ENCODE measurements around the gene CELA2B. TPM values are rescaled to one million over a fixed set of nuclear protein-coding genes. Genes with fewer than 3 reads are reported as not detected.
"Not testable (repeated sequence)": the region's sequence is repeated elsewhere in the genome, so short reads cannot be mapped to it uniquely, and the experiment has no call there.

CELA2B gene
- total and polyA plus RNA-seq, 9 of the 15 experiments (the other 6 are each of a cell fraction or from before 2014, with no cell fraction given) = 0.25 to 2.1 (median 0.38) TPM; not detected in 5

DNA sequence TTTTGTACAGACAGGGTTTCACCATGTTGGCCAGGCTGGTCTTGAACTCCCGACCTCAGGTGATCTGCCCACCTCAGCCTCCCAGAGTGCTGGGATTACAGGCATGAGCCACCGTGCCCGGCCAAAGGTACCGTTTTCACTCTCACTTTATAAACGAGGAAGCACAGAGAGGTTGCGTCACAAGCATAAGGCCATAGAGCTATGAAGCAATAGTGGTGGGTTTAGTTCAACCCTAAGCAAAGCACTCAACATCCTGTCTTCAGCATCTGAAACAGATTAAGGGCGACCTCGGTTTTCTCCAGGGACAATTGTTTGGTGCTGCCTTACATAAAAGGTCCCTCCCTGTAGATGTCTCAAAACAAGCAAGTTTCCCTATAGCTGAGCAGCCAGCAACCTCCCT is 41.2 kb upstream of the CELA2B start:
- TF ChIP-seq CEBPG (CRISPR knock-in tag; IDR thresholded peaks at IDR 0.05) = peak; percentile 47; the same call in 1 of the 2 replicates
- TF ChIP-seq CEBPG (tag; conservative IDR thresholded peaks at IDR 0.05 in 1 of 2, IDR thresholded peaks at IDR 0.05 in 1 of 2) = peak; percentile 54 to 81; a peak in 3 of 4 replicates
- peak; percentile 95 for TF ChIP-seq CEBPB (tag; IDR thresholded peaks at IDR 0.05)
- H3K9ac ChIP-seq (ENCODE audit: insufficient read depth in 1 of 2, low read depth in 2 of 2, low read length in 2 of 2); H3K4me2 ChIP-seq (ENCODE audit: insufficient read depth, low read length); H3K9me3 ChIP-seq (replicated peaks; ENCODE audit: control insufficient read depth, insufficient read depth, low read depth, low read length); H2AFZ ChIP-seq (ENCODE audit: low read depth, low read length); H3K36me3 ChIP-seq (ENCODE audit: control insufficient read depth, insufficient read depth, low read length); H3K79me2 ChIP-seq (ENCODE audit: control insufficient read depth, insufficient read depth, low read length); CTCF ChIA-PET (ENCODE audit: low intra/inter-chr PET ratio); H3K9me1 ChIP-seq (ENCODE audit: control insufficient read depth, insufficient read depth, low read length); BruUV-seq (replicated peaks); FAIRE-seq; DNase-seq (ENCODE audit: extremely low read depth in 1 of 4, low spot score in 3 of 4); ATAC-seq; H3K4me3 ChIP-seq; H3K27me3 ChIP-seq (ENCODE audit: control insufficient read depth in 2 of 2, insufficient read depth in 2 of 2, low read length in 2 of 2); H3K27ac ChIP-seq (ENCODE audit: extremely low read depth, low read depth, low read length); H4K20me1 ChIP-seq (replicated peaks; ENCODE audit: control insufficient read depth, insufficient read depth, low read length): not testable (repeated sequence)
- in situ Hi-C loops (cut with MboI) = loop anchor here (5.0 kb wide), 1 partner anchor 282 kb away; the partner anchor contains the start of gene TMEM51
- POLR2A ChIA-PET = interaction anchor here (0.5 to 0.8 kb wide), 3 partner anchors 22 to 125 kb away, joined by 3 read pairs; no protein-coding TSS in a partner anchor
- WGBS (ENCODE audit: insufficient coverage, low coverage, missing lambda C conversion rate) = 19% methylated on average over 8 of the region's 8 CpGs
- intact Hi-C loops (cut with micrococcal nuclease) = loop anchor here (10.0 kb wide), 1 partner anchor 280 kb away; the partner anchor contains the start of gene TMEM51
- peaks cover 4 to 15% of the 10 kb centered on the region in 2 experiments; a peak in 3 of 5 replicates for H3K4me1 ChIP-seq (replicated peaks in 1 of 2; ENCODE audit: control insufficient read depth in 2 of 2, insufficient read depth in 2 of 2, low read length in 2 of 2)
